ENCODE results near the gene TAGLN2.

Gene TAGLN2

GRCh38 chr1:159889202-159889601 is 36.1 kb downstream of the TAGLN2 start:
- H3K36me3 ChIP-seq (ENCODE audit: control insufficient read depth, insufficient read depth, low read length), result no peaks in the 10 kb centered on the region
- no peaks in the 10 kb centered on the region for H3K27me3 ChIP-seq (ENCODE audit: control insufficient read depth, insufficient read depth, low read length)
- H3K79me2 ChIP-seq, result no peaks in the 10 kb centered on the region
- no peak overlapping the region for H3K4me2 ChIP-seq (ENCODE audit: low read length)
- peak overlapping the region; percentile 62 for H3K27ac ChIP-seq
- no peak overlapping the region for H3K9ac ChIP-seq
- no peaks in the 10 kb centered on the region for H3K9me3 ChIP-seq (ENCODE audit: control insufficient read depth, low read length)
- H3K4me1 ChIP-seq, result no peaks in the 10 kb centered on the region
- TF ChIP-seq, protein P1, sequence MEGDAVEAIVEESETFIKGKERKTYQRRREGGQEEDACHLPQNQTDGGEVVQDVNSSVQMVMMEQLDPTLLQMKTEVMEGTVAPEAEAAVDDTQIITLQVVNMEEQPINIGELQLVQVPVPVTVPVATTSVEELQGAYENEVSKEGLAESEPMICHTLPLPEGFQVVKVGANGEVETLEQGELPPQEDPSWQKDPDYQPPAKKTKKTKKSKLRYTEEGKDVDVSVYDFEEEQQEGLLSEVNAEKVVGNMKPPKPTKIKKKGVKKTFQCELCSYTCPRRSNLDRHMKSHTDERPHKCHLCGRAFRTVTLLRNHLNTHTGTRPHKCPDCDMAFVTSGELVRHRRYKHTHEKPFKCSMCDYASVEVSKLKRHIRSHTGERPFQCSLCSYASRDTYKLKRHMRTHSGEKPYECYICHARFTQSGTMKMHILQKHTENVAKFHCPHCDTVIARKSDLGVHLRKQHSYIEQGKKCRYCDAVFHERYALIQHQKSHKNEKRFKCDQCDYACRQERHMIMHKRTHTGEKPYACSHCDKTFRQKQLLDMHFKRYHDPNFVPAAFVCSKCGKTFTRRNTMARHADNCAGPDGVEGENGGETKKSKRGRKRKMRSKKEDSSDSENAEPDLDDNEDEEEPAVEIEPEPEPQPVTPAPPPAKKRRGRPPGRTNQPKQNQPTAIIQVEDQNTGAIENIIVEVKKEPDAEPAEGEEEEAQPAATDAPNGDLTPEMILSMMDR (IDR thresholded peaks at IDR 0.05), result no peak
- no peak overlapping the region for H3K4me3 ChIP-seq (ENCODE audit: low read depth, low read length)
- H2AFZ ChIP-seq, result no peak overlapping the region

DNA sequence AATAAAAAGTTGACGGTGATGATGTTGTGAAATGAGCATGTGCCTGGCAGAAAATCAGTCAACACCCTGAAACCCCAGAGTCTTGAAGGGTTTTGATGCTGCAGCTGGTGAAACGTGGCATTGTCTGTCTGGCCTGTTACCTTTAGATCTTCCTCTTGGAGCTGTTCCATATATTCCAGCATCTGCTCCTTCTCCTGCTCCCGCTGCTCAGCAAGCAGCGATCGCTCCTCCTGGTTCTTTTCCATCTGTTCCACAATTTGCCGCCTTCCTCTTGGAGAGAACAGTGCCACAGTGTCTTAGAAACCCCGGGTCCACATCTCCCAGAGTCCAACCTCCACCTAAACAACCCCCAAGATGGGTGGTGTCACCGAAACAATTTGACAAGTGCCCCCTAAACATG is 41.0 kb downstream of the TAGLN2 start:
- Histone ChIP-seq H3K4me3 (ENCODE audit: low read depth, low read length) (no peak overlapping the region), H3K27me3 (ENCODE audit: control insufficient read depth, insufficient read depth, low read length) (no peaks in the 10 kb centered on the region), H3K36me3 (ENCODE audit: control insufficient read depth, insufficient read depth, low read length) (no peaks in the 10 kb centered on the region), H2AFZ (no peak overlapping the region), H3K9ac (no peak overlapping the region), H3K4me1 (peaks cover 7% of the 10 kb centered on the region), H3K4me2 (ENCODE audit: low read length) (no peak overlapping the region), H3K27ac (no peak overlapping the region), H3K79me2 (no peaks in the 10 kb centered on the region), H3K9me3 (ENCODE audit: control insufficient read depth, low read length) (no peaks in the 10 kb centered on the region)
- TF ChIP-seq, protein P1 (IDR thresholded peaks at IDR 0.05), result no peak

DNA sequence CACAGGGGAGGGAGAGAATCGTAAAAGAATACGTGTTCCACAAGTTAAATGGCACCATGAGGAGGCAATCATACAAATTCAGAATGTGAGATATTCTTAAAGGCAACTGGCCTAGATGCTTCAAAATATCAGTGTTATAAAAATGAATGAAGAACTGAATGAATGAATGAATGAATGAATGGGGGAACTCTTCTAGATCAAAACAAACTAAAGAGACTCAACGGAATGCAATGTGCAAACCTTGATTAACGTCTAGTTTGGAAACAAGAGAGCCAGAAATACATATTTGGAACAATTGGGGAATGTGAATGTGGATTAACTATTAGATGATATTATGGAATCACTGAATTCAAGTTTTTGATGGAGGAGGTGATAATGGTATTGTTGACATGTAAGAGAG is 42.2 kb downstream of the TAGLN2 start:
- Histone ChIP-seq H3K9ac (no peak overlapping the region), H3K27ac (no peak overlapping the region), H2AFZ (no peak overlapping the region), H3K4me2 (ENCODE audit: low read length) (no peak overlapping the region), H3K4me3 (ENCODE audit: low read depth, low read length) (no peak overlapping the region), H3K9me3 (ENCODE audit: control insufficient read depth, low read length) (no peaks in the 10 kb centered on the region), H3K27me3 (ENCODE audit: control insufficient read depth, insufficient read depth, low read length) (no peaks in the 10 kb centered on the region), H3K4me1 (peaks cover 7% of the 10 kb centered on the region), H3K36me3 (ENCODE audit: control insufficient read depth, insufficient read depth, low read length) (no peaks in the 10 kb centered on the region), H3K79me2 (no peaks in the 10 kb centered on the region)
- TF ChIP-seq, protein P1 (IDR thresholded peaks at IDR 0.05), result no peak

- Histone ChIP-seq H3K27me3 (ENCODE audit: control insufficient read depth, insufficient read depth, low read length) (no peaks in the 10 kb centered on the region), H3K36me3 (ENCODE audit: control insufficient read depth, insufficient read depth, low read length) (no peaks in the 10 kb centered on the region), H3K9ac (no peak overlapping the region), H3K79me2 (no peaks in the 10 kb centered on the region), H3K4me3 (ENCODE audit: low read depth, low read length) (no peak overlapping the region), H2AFZ (no peak overlapping the region), H3K4me1 (peaks cover 7% of the 10 kb centered on the region), H3K9me3 (ENCODE audit: control insufficient read depth, low read length) (no peaks in the 10 kb centered on the region), H3K4me2 (ENCODE audit: low read length) (no peak overlapping the region), H3K27ac (no peak overlapping the region)
- TF ChIP-seq, protein P1 (IDR thresholded peaks at IDR 0.05), result no peak
These were observed 42.8 kb downstream of the TAGLN2 start for GRCh38 chr1:159882527-159882862.

DNA sequence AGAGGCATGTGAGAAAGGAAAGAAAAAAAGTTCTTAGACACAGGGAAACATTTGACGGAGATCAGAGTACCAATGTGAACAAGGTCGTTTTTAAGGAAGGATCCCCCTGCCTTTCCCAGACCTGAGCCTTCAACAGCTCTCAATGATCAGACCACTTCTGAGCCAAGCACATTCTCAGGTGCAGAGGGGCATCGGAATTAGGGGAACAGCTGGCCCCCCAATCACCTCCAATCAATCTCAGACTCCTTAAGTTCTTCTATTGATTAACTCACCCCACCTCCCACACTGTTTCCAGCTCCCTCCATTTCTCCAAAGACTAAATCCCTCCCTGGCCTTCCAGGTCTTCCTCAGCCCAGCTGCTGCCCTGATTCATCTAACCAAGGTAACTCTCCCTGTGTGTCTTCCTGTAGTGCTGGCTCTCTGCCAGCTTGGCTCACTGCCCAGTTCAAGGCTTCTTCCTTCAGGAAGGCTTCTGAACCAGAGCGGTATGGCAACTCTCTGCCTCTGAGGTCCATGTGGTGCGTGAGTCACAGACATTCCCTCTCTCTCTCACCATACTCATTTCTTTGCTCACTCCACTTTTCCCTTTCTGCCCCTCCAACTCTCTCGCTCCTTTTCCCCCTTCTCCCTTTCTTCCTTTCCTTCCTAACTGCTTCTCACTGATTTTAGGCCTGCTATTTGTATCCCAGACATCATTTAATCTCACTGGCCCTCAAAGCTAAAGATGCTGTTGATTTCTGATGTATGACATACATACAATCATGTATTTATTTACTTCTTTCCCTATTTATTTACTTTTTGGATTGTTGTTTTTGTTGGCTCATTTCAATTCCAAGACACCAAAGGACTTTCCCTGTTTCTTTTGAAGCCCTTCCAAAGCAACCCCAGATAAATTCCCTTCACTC is 43.4 kb downstream of the TAGLN2 start:
- no peaks in the 10 kb centered on the region for H3K36me3 ChIP-seq (ENCODE audit: control insufficient read depth, insufficient read depth, low read length)
- peaks cover 7% of the 10 kb centered on the region for H3K4me1 ChIP-seq
- H3K9me3 ChIP-seq (ENCODE audit: control insufficient read depth, low read length), result no peaks in the 10 kb centered on the region
- TF ChIP-seq, protein P1 (IDR thresholded peaks at IDR 0.05), result no peak
- H3K4me3 ChIP-seq (ENCODE audit: low read depth, low read length), result no peak overlapping the region
- H3K27ac ChIP-seq, result no peak overlapping the region
- H3K9ac ChIP-seq, result no peak overlapping the region
- H3K27me3 ChIP-seq (ENCODE audit: control insufficient read depth, insufficient read depth, low read length), result no peaks in the 10 kb centered on the region
- no peaks in the 10 kb centered on the region for H3K79me2 ChIP-seq
- no peak overlapping the region for H3K4me2 ChIP-seq (ENCODE audit: low read length)
- peak overlapping the region; percentile 1 for H2AFZ ChIP-seq

Measured in parathyroid adenoma (tissue), 2 donors.